ENCODE data around the gene EFCAB6.
A peak's percentile ranks its signal among the peaks of the same experiment; 100 is the strongest.

The EFCAB6 gene

GRCh38 chr22:43515411-43515810 lies 296.7 kb downstream of the EFCAB6 start:
- no peak for DNase-seq (ENCODE audit: low spot score)
- Histone ChIP-seq H3K23ac (ENCODE audit: low read depth, low read length, poor library complexity) (peak overlapping the region; percentile 52), H3K36me3 (replicated peaks in 1 of 2; ENCODE audit: control insufficient read depth in 2 of 2, insufficient read depth in 2 of 2, low read length in 2 of 2) (no peaks in the 10 kb centered on the region), H3K9ac (ENCODE audit: low read depth, low read length, poor library complexity) (no peak overlapping the region), H4K8ac (ENCODE audit: low read depth, low read length) (no peak overlapping the region), H3K27me3 (ENCODE audit: control insufficient read depth in 3 of 3, insufficient read depth in 3 of 3, low read depth in 1 of 3, low read length in 3 of 3) (no peaks in the 10 kb centered on the region), H4K91ac (ENCODE audit: low read depth, low read length, poor library complexity) (no peak overlapping the region), H2BK15ac (ENCODE audit: low read length) (no peak overlapping the region), H2BK5ac (ENCODE audit: low read length) (peak overlapping the region; percentile 84), H2BK12ac (ENCODE audit: low read length) (no peak overlapping the region), H3K9me3 (replicated peaks in 1 of 2; ENCODE audit: control insufficient read depth in 2 of 2, insufficient read depth in 1 of 2, low read depth in 1 of 2, low read length in 2 of 2) (no peaks in the 10 kb centered on the region), H3K4me1 (ENCODE audit: control insufficient read depth in 2 of 2, insufficient read depth in 1 of 2, low read depth in 1 of 2, low read length in 2 of 2) (peaks cover 0 to 7% of the 10 kb centered on the region in 2 donors), H3K4me3 (ENCODE audit: low read length in 2 of 2) (peak overlapping the region in 1 of 2 donors; percentile 50), H3K27ac (replicated peaks; ENCODE audit: low read length) (no peak overlapping the region), H3K18ac (ENCODE audit: low read length) (peak overlapping the region; percentile 11), H3K14ac (ENCODE audit: low read length) (no peak overlapping the region), H3K4ac (ENCODE audit: low read length) (no peak overlapping the region), H3K79me1 (ENCODE audit: low read depth, low read length) (peaks cover 3% of the 10 kb centered on the region), H2BK120ac (ENCODE audit: low read depth, low read length) (no peak overlapping the region), H2AK5ac (ENCODE audit: low read depth, low read length) (peak overlapping the region; percentile 60), H3K4me2 (ENCODE audit: insufficient read depth, low read length, poor library complexity, severe bottlenecking) (no peak overlapping the region), H2AFZ (ENCODE audit: low read length) (no peak overlapping the region)
- WGBS, 2 donors (ENCODE audit: extremely low coverage in 2 of 2, insufficient read length in 2 of 2, insufficient replicate concordance in 1 of 2), result no CpG with 5 or more reads among the region's 8 CpGs

GRCh38 chr22:43514476-43515157 lies 297.5 kb downstream of the EFCAB6 start:
- peak overlapping the region; percentile 30 for H3K9ac ChIP-seq (ENCODE audit: low read depth, low read length, poor library complexity)
- H3K9me3 ChIP-seq (replicated peaks in 1 of 2; ENCODE audit: control insufficient read depth in 2 of 2, insufficient read depth in 1 of 2, low read depth in 1 of 2, low read length in 2 of 2), result peaks cover 0 to 2% of the 10 kb centered on the region in 2 donors
- peak overlapping the region; percentile 66 for H2AK5ac ChIP-seq (ENCODE audit: low read depth, low read length)
- no peak overlapping the region for H4K91ac ChIP-seq (ENCODE audit: low read depth, low read length, poor library complexity)
- no peak overlapping the region for H2AFZ ChIP-seq (ENCODE audit: low read length)
- peak overlapping the region; percentile 55 for H3K23ac ChIP-seq (ENCODE audit: low read depth, low read length, poor library complexity)
- no peak overlapping the region for H2BK120ac ChIP-seq (ENCODE audit: low read depth, low read length)
- no peak overlapping the region for H2BK15ac ChIP-seq (ENCODE audit: low read length)
- no peak overlapping the region for H3K27ac ChIP-seq (replicated peaks; ENCODE audit: low read length)
- peaks cover 0 to 7% of the 10 kb centered on the region in 2 donors for H3K4me1 ChIP-seq (ENCODE audit: control insufficient read depth in 2 of 2, insufficient read depth in 1 of 2, low read depth in 1 of 2, low read length in 2 of 2)
- no peak overlapping the region for H3K4ac ChIP-seq (ENCODE audit: low read length)
- no CpG with 5 or more reads among the region's 31 CpGs for WGBS, 2 donors (ENCODE audit: extremely low coverage in 2 of 2, insufficient read length in 2 of 2, insufficient replicate concordance in 1 of 2)
- H3K14ac ChIP-seq (ENCODE audit: low read length), result peak overlapping the region; percentile 75
- no peaks in the 10 kb centered on the region for H3K36me3 ChIP-seq (replicated peaks in 1 of 2; ENCODE audit: control insufficient read depth in 2 of 2, insufficient read depth in 2 of 2, low read length in 2 of 2)
- no peak overlapping the region for H2BK12ac ChIP-seq (ENCODE audit: low read length)
- H3K27me3 ChIP-seq (ENCODE audit: control insufficient read depth in 3 of 3, insufficient read depth in 3 of 3, low read depth in 1 of 3, low read length in 3 of 3), result no peaks in the 10 kb centered on the region
- H2BK5ac ChIP-seq (ENCODE audit: low read length), result peak overlapping the region; percentile 84
- H3K18ac ChIP-seq (ENCODE audit: low read length), result peak overlapping the region; percentile 91
- H3K79me1 ChIP-seq (ENCODE audit: low read depth, low read length), result peaks cover 4% of the 10 kb centered on the region
- no peak overlapping the region for H3K4me3 ChIP-seq (ENCODE audit: low read length in 2 of 2)
- no peak overlapping the region for H3K4me2 ChIP-seq (ENCODE audit: insufficient read depth, low read length, poor library complexity, severe bottlenecking)
- DNase-seq (ENCODE audit: low spot score), result no peak
- peak overlapping the region; percentile 92 for H4K8ac ChIP-seq (ENCODE audit: low read depth, low read length)

GRCh38 chr22:43512279-43512678 lies 299.8 kb downstream of the EFCAB6 start:
- H2BK12ac ChIP-seq (ENCODE audit: low read length), result peak overlapping the region; percentile 30
- no CpG with 5 or more reads among the region's 8 CpGs for WGBS, 2 donors (ENCODE audit: extremely low coverage in 2 of 2, insufficient read length in 2 of 2, insufficient replicate concordance in 1 of 2)

GRCh38 chr22:43511276-43511910 lies 300.7 kb downstream of the EFCAB6 start:
- H3K9me3 ChIP-seq (replicated peaks in 1 of 2; ENCODE audit: control insufficient read depth in 2 of 2, insufficient read depth in 1 of 2, low read depth in 1 of 2, low read length in 2 of 2), result peaks cover 0 to 2% of the 10 kb centered on the region in 2 donors
- no peak overlapping the region for H3K4ac ChIP-seq (ENCODE audit: low read length)
- no peak overlapping the region for H2BK5ac ChIP-seq (ENCODE audit: low read length)
- no peak overlapping the region for H2BK15ac ChIP-seq (ENCODE audit: low read length)
- no peak overlapping the region for H3K9ac ChIP-seq (ENCODE audit: low read depth, low read length, poor library complexity)
- H2AK5ac ChIP-seq (ENCODE audit: low read depth, low read length), result no peak overlapping the region
- no peak overlapping the region for H3K18ac ChIP-seq (ENCODE audit: low read length)
- no peak overlapping the region for H3K27ac ChIP-seq (replicated peaks; ENCODE audit: low read length)
- no peaks in the 10 kb centered on the region for H3K36me3 ChIP-seq (replicated peaks in 1 of 2; ENCODE audit: control insufficient read depth in 2 of 2, insufficient read depth in 2 of 2, low read length in 2 of 2)
- DNase-seq (ENCODE audit: low spot score), result no peak
- no peak overlapping the region for H3K4me2 ChIP-seq (ENCODE audit: insufficient read depth, low read length, poor library complexity, severe bottlenecking)
- no peak overlapping the region for H3K4me3 ChIP-seq (ENCODE audit: low read length in 2 of 2)
- peaks cover 2% of the 10 kb centered on the region for H3K79me1 ChIP-seq (ENCODE audit: low read depth, low read length)
- H4K8ac ChIP-seq (ENCODE audit: low read depth, low read length), result no peak overlapping the region
- H2AFZ ChIP-seq (ENCODE audit: low read length), result no peak overlapping the region
- no CpG with 5 or more reads among the region's 16 CpGs for WGBS, 2 donors (ENCODE audit: extremely low coverage in 2 of 2, insufficient read length in 2 of 2, insufficient replicate concordance in 1 of 2)
- H3K4me1 ChIP-seq (ENCODE audit: control insufficient read depth in 2 of 2, insufficient read depth in 1 of 2, low read depth in 1 of 2, low read length in 2 of 2), result peaks cover 0 to 2% of the 10 kb centered on the region in 2 donors
- no peak overlapping the region for H3K14ac ChIP-seq (ENCODE audit: low read length)
- no peak overlapping the region for H4K91ac ChIP-seq (ENCODE audit: low read depth, low read length, poor library complexity)
- no peak overlapping the region for H2BK120ac ChIP-seq (ENCODE audit: low read depth, low read length)
- H3K23ac ChIP-seq (ENCODE audit: low read depth, low read length, poor library complexity), result no peak overlapping the region
- no peak overlapping the region for H2BK12ac ChIP-seq (ENCODE audit: low read length)
- no peaks in the 10 kb centered on the region for H3K27me3 ChIP-seq (ENCODE audit: control insufficient read depth in 3 of 3, insufficient read depth in 3 of 3, low read depth in 1 of 3, low read length in 3 of 3)

More at GRCh38 chr22:43512279-43512678, 299.8 kb downstream of the EFCAB6 start:
- no peak overlapping the region for H3K27ac ChIP-seq (replicated peaks; ENCODE audit: low read length)
- H2AFZ ChIP-seq (ENCODE audit: low read length), result no peak overlapping the region
- H3K79me1 ChIP-seq (ENCODE audit: low read depth, low read length), result peaks cover 5% of the 10 kb centered on the region
- no peak overlapping the region for H3K4me2 ChIP-seq (ENCODE audit: insufficient read depth, low read length, poor library complexity, severe bottlenecking)
- peaks cover 0 to 2% of the 10 kb centered on the region in 2 donors for H3K9me3 ChIP-seq (replicated peaks in 1 of 2; ENCODE audit: control insufficient read depth in 2 of 2, insufficient read depth in 1 of 2, low read depth in 1 of 2, low read length in 2 of 2)
- H2AK5ac ChIP-seq (ENCODE audit: low read depth, low read length), result peak overlapping the region; percentile 46
- H4K91ac ChIP-seq (ENCODE audit: low read depth, low read length, poor library complexity), result no peak overlapping the region
- no peak overlapping the region for H3K4ac ChIP-seq (ENCODE audit: low read length)
- H3K4me1 ChIP-seq (ENCODE audit: control insufficient read depth in 2 of 2, insufficient read depth in 1 of 2, low read depth in 1 of 2, low read length in 2 of 2), result peaks cover 0 to 1% of the 10 kb centered on the region in 2 donors
- no peak overlapping the region for H3K4me3 ChIP-seq (ENCODE audit: low read length in 2 of 2)
- peak overlapping the region; percentile 82 for H4K8ac ChIP-seq (ENCODE audit: low read depth, low read length)
- peak overlapping the region; percentile 75 for H3K23ac ChIP-seq (ENCODE audit: low read depth, low read length, poor library complexity)
- H3K14ac ChIP-seq (ENCODE audit: low read length), result no peak overlapping the region
- no peak overlapping the region for H2BK15ac ChIP-seq (ENCODE audit: low read length)
- no peak overlapping the region for H3K9ac ChIP-seq (ENCODE audit: low read depth, low read length, poor library complexity)
- H2BK120ac ChIP-seq (ENCODE audit: low read depth, low read length), result peak overlapping the region; percentile 47
- peak overlapping the region; percentile 57 for H2BK5ac ChIP-seq (ENCODE audit: low read length)
- H3K18ac ChIP-seq (ENCODE audit: low read length), result no peak overlapping the region
- DNase-seq (ENCODE audit: low spot score), result no peak
- H3K27me3 ChIP-seq (ENCODE audit: control insufficient read depth in 3 of 3, insufficient read depth in 3 of 3, low read depth in 1 of 3, low read length in 3 of 3), result no peaks in the 10 kb centered on the region
- H3K36me3 ChIP-seq (replicated peaks in 1 of 2; ENCODE audit: control insufficient read depth in 2 of 2, insufficient read depth in 2 of 2, low read length in 2 of 2), result no peaks in the 10 kb centered on the region

Data from neuronal stem cell (in vitro differentiated cells).